Gastrocnemius medialis (tissue), 4 donors: ENCODE measurements around the gene COL2A1.

Experiments used
- POLR2A ChIP-seq, 2 donors: fragments of 450-650 bp; IDR thresholded peaks; one replicate each; pipeline ENCODE4 v1.6.1; 2017; ENCODE audit warnings: antibody characterized with exemption in 2 of 2, mild to moderate bottlenecking in 2 of 2, moderate library complexity in 2 of 2
- TF ChIP-seq, protein P1 (sequence below), 5 experiments: fragments of 450-650 bp in 3 of 5; fragments of 200-600 bp in 2 of 5; sonication (generic) in 2 of 5; IDR thresholded peaks in 4 of 5; conservative IDR thresholded peaks in 1 of 5; 1 replicate in 4 of 5; 2 replicates in 1 of 5; pipeline ENCODE4 v1.5.1; 2016 to 2019; ENCODE audit warnings: antibody characterized with exemption in 5 of 5, mild to moderate bottlenecking in 3 of 5, moderate library complexity in 3 of 5

GRCh38 chr12:47997321-47997720, 7.0 kb downstream of the COL2A1 start:
- TF ChIP-seq, protein P1, sequence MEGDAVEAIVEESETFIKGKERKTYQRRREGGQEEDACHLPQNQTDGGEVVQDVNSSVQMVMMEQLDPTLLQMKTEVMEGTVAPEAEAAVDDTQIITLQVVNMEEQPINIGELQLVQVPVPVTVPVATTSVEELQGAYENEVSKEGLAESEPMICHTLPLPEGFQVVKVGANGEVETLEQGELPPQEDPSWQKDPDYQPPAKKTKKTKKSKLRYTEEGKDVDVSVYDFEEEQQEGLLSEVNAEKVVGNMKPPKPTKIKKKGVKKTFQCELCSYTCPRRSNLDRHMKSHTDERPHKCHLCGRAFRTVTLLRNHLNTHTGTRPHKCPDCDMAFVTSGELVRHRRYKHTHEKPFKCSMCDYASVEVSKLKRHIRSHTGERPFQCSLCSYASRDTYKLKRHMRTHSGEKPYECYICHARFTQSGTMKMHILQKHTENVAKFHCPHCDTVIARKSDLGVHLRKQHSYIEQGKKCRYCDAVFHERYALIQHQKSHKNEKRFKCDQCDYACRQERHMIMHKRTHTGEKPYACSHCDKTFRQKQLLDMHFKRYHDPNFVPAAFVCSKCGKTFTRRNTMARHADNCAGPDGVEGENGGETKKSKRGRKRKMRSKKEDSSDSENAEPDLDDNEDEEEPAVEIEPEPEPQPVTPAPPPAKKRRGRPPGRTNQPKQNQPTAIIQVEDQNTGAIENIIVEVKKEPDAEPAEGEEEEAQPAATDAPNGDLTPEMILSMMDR (IDR thresholded peaks at IDR 0.05 in 4 of 5, conservative IDR thresholded peaks at IDR 0.05 in 1 of 5) = no peak
- no peak for TF ChIP-seq POLR2A (IDR thresholded peaks at IDR 0.05)
